H9 (cell line): ENCODE measurements around the gene TMPRSS9. TPM values are rescaled to one million over a fixed set of nuclear protein-coding genes. Genes with fewer than 3 reads are reported as not detected.

Experiments
- DNase-seq: peaks from one replicate; pipeline ENCODE4 v3.0.0-alpha.2; 2017
- H2AFZ ChIP-seq: one replicate; pipeline ENCODE4 v1.6.1; 2013; ENCODE audit warnings: mild to moderate bottlenecking, low read length, control low read depth, moderate library complexity
- H2AK5ac ChIP-seq: 2 replicates; pipeline ENCODE4 v1.6.1; 2013; ENCODE audit warnings: low read length, control low read depth, mixed read lengths; ENCODE audit not compliant: insufficient read length
- H2BK120ac ChIP-seq: one replicate; pipeline ENCODE4 v1.6.1; 2013; ENCODE audit warnings: low read depth, mild to moderate bottlenecking, low read length, control low read depth, inconsistent platforms; ENCODE audit not compliant: poor library complexity, severe bottlenecking
- H2BK12ac ChIP-seq: 2 replicates; pipeline ENCODE4 v1.6.1; 2013; ENCODE audit warnings: low read length, control low read depth, mixed read lengths, low read depth; ENCODE audit not compliant: insufficient read length
- H2BK15ac ChIP-seq: 2 replicates; pipeline ENCODE4 v1.6.1; 2013; ENCODE audit warnings: low read depth, low read length, control low read depth
- H2BK20ac ChIP-seq: one replicate; pipeline ENCODE4 v1.6.1; 2013; ENCODE audit warnings: low read depth, mild to moderate bottlenecking, low read length, control low read depth, inconsistent platforms; ENCODE audit not compliant: poor library complexity, severe bottlenecking
- H2BK5ac ChIP-seq: 2 replicates; pipeline ENCODE4 v1.6.1; 2013; ENCODE audit warnings: low read length, control low read depth, mixed read lengths; ENCODE audit not compliant: insufficient read length
- H3K14ac ChIP-seq: 2 replicates; pipeline ENCODE4 v1.6.1; 2013; ENCODE audit warnings: low read length, control low read depth; ENCODE audit not compliant: insufficient read depth
- H3K18ac ChIP-seq: 2 replicates; pipeline ENCODE4 v1.6.1; 2013; ENCODE audit warnings: low read depth, mild to moderate bottlenecking, mixed read lengths, low read length, control low read depth; ENCODE audit not compliant: insufficient read length
- H3K23ac ChIP-seq: 2 replicates; pipeline ENCODE4 v1.6.1; 2013; ENCODE audit warnings: low read length, control low read depth, mixed read lengths, low read depth; ENCODE audit not compliant: insufficient read length
- H3K23me2 ChIP-seq: 2 replicates; pipeline ENCODE4 v1.6.1; 2013; ENCODE audit warnings: low read depth, mild to moderate bottlenecking, mixed read lengths, low read length, control low read depth; ENCODE audit not compliant: insufficient read length, poor library complexity, severe bottlenecking
- H3K27ac ChIP-seq: 2 replicates; pipeline ENCODE4 v1.5.1; 2013; ENCODE audit warnings: low read length, control low read depth, mixed read lengths, low read depth; ENCODE audit not compliant: insufficient read length
- H3K27me3 ChIP-seq: 2 replicates; pipeline ENCODE4 v1.6.1; 2013; ENCODE audit warnings: low read length, control low read depth, inconsistent platforms; ENCODE audit not compliant: insufficient read depth
- H3K4ac ChIP-seq: 2 replicates; pipeline ENCODE4 v1.6.1; 2013; ENCODE audit warnings: low read depth, mild to moderate bottlenecking, control low read depth, inconsistent platforms, low read length, moderate library complexity
- H3K4me1 ChIP-seq: 2 replicates; pipeline ENCODE4 v1.6.1; 2013; ENCODE audit warnings: low read length, control low read depth, inconsistent platforms; ENCODE audit not compliant: insufficient read depth
- H3K4me2 ChIP-seq: 2 replicates; pipeline ENCODE4 v1.6.1; 2013; ENCODE audit warnings: low read length, control low read depth, mixed read lengths; ENCODE audit not compliant: insufficient read length, insufficient read depth
- H3K56ac ChIP-seq: 2 replicates; pipeline ENCODE4 v1.6.1; 2013; ENCODE audit warnings: low read depth, mild to moderate bottlenecking, mixed read lengths, low read length, control low read depth; ENCODE audit not compliant: insufficient read length
- H3K79me1 ChIP-seq: 2 replicates; pipeline ENCODE4 v1.6.1; 2013; ENCODE audit warnings: low read depth, mild to moderate bottlenecking, moderate library complexity, low read length, control low read depth, inconsistent platforms; ENCODE audit not compliant: insufficient read depth, poor library complexity, severe bottlenecking
- H3K79me2 ChIP-seq: 2 replicates; pipeline ENCODE4 v1.6.1; 2013; ENCODE audit warnings: low read length, control low read depth, inconsistent platforms; ENCODE audit not compliant: insufficient read depth
- H3K9ac ChIP-seq: 2 replicates; pipeline ENCODE4 v1.6.1; 2013; ENCODE audit warnings: low read length, control low read depth, mixed read lengths; ENCODE audit not compliant: insufficient read length; ENCODE audit errors: extremely low read depth
- H3K9me3 ChIP-seq: one replicate; pipeline ENCODE4 v1.6.1; 2013; ENCODE audit warnings: low read depth, low read length, inconsistent platforms; ENCODE audit not compliant: control insufficient read depth
- H3T11ph ChIP-seq: one replicate; pipeline ENCODE4 v1.6.1; 2013; ENCODE audit warnings: mild to moderate bottlenecking, low read length, control low read depth, inconsistent platforms
- H4K20me1 ChIP-seq: one replicate; pipeline ENCODE4 v1.6.1; 2013; ENCODE audit not compliant: control insufficient read depth, insufficient read length, insufficient read depth
- H4K5ac ChIP-seq: 2 replicates; pipeline ENCODE4 v1.6.1; 2013; ENCODE audit warnings: low read depth, mild to moderate bottlenecking, mixed read lengths, low read length, control low read depth; ENCODE audit not compliant: insufficient read length
- H4K8ac ChIP-seq: replicated peaks from 2 replicates; pipeline ENCODE4 v1.6.1; 2013; ENCODE audit warnings: low read length, control low read depth, mixed read lengths, low read depth; ENCODE audit not compliant: insufficient read length
- H4K91ac ChIP-seq: 2 replicates; pipeline ENCODE4 v1.6.1; 2013; ENCODE audit warnings: low read depth, mild to moderate bottlenecking, moderate library complexity, mixed read lengths, low read length, control low read depth; ENCODE audit not compliant: insufficient read length
- H3K27ac Mint-ChIP-seq, 3 experiments: 2 replicates in 2 of 3; 3 replicates in 1 of 3; pipeline ENCODE4 v1.8.0; 2020 to 2021; ENCODE audit warnings: mixed read lengths in 3 of 3, mild to moderate bottlenecking in 1 of 3, moderate library complexity in 1 of 3
- H3K27me3 Mint-ChIP-seq: 2 replicates; pipeline ENCODE4 v1.8.0; 2021; ENCODE audit warnings: low read depth, mild to moderate bottlenecking, moderate library complexity, mixed read lengths
- H3K36me3 Mint-ChIP-seq, 3 experiments: 2 replicates in 2 of 3; 3 replicates in 1 of 3; pipeline ENCODE4 v1.8.0; 2020 to 2021; ENCODE audit warnings: low read depth in 3 of 3, mixed read lengths in 3 of 3; ENCODE audit not compliant: insufficient read depth in 1 of 3
- H3K4me1 Mint-ChIP-seq, 2 experiments: 2 replicates each; pipeline ENCODE4 v1.8.0; 2020; ENCODE audit warnings: mixed read lengths in 2 of 2
- H3K4me3 Mint-ChIP-seq, 2 experiments: 2 replicates in 1 of 2; 3 replicates in 1 of 2; pipeline ENCODE4 v1.8.0; 2020 to 2021; ENCODE audit warnings: mild to moderate bottlenecking in 2 of 2, mixed read lengths in 2 of 2, moderate library complexity in 1 of 2
- H3K9me3 Mint-ChIP-seq, 2 experiments: 2 replicates in 1 of 2; 3 replicates in 1 of 2; pipeline ENCODE4 v1.8.0; 2020; ENCODE audit warnings: mild to moderate bottlenecking in 2 of 2, mixed read lengths in 2 of 2, moderate library complexity in 1 of 2
- WGBS: extraction: QIAGEN DNeasy Blood & Tissue Kit; methylation state at CpG from one replicate; pipeline ENCODE4 v1.1.7; 2013; ENCODE audit warnings: missing lambda C conversion rate, low lambda C conversion rate, mixed read lengths; ENCODE audit not compliant: insufficient read length; ENCODE audit errors: extremely low coverage; 5-methylcytosine and 5-hydroxymethylcytosine counted together
- total RNA-seq: library from RNA; stranded (reverse); gene quantifications from 2 replicates; pipeline ENCODE4 v1.2.1, GENCODE V29; 2021
- TF ChIP-seq, protein P1 (sequence below): fragments of 200-600 bp; sonication (generic); conservative IDR thresholded peaks from 3 replicates; pipeline ENCODE4 v1.8.0; 2021; ENCODE audit warnings: antibody characterized with exemption, mild to moderate bottlenecking

TMPRSS9 gene
- total RNA-seq, 1 experiment from 2014 or later, result 0.24 TPM

- Mint-ChIP-seq H3K9me3 (no peaks in the 10 kb centered on the region), H3K27ac (peak overlapping the region; percentile 71 to 95 (median 92); a peak in 5 of 7 replicates), H3K4me1 (peaks cover 36 to 50% of the 10 kb centered on the region in 2 experiments), H3K4me3 (peak overlapping the region; percentile 98 to 99), H3K36me3 (peaks cover 5 to 24% (median 21%) of the 10 kb centered on the region in 3 experiments), H3K27me3 (peaks cover 1% of the 10 kb centered on the region; the same call in 1 of the 2 replicates)
- Histone ChIP-seq H3K27me3 (no peaks in the 10 kb centered on the region), H3K9me3 (no peaks in the 10 kb centered on the region), H3K14ac (no peak overlapping the region; the same call in 1 of the 2 replicates), H3T11ph (no peak overlapping the region), H4K5ac (no peak overlapping the region), H2BK5ac (no peak overlapping the region), H3K4me1 (peaks cover 5% of the 10 kb centered on the region; the same call in 1 of the 2 replicates), H3K79me2 (peaks cover 5% of the 10 kb centered on the region; the same call in 1 of the 2 replicates), H4K8ac (no peak overlapping the region), H4K20me1 (peaks cover 5% of the 10 kb centered on the region), H3K56ac (no peak overlapping the region), H3K4me2 (peak overlapping the region; percentile 90), H3K23ac (no peak overlapping the region), H3K79me1 (no peaks in the 10 kb centered on the region), H3K4ac (no peak overlapping the region), H2AFZ (no peak overlapping the region), H2BK12ac (peak overlapping the region; percentile 41), H2AK5ac (no peak overlapping the region), H2BK15ac (no peak overlapping the region), H3K18ac (no peak overlapping the region), H2BK20ac (no peak overlapping the region), H3K23me2 (peaks cover 9% of the 10 kb centered on the region), H3K9ac (peak overlapping the region; percentile 53), H4K91ac (no peak overlapping the region), H2BK120ac (no peak overlapping the region), H3K27ac (no peak overlapping the region)
- DNase-seq, result no peak
- TF ChIP-seq, protein P1, sequence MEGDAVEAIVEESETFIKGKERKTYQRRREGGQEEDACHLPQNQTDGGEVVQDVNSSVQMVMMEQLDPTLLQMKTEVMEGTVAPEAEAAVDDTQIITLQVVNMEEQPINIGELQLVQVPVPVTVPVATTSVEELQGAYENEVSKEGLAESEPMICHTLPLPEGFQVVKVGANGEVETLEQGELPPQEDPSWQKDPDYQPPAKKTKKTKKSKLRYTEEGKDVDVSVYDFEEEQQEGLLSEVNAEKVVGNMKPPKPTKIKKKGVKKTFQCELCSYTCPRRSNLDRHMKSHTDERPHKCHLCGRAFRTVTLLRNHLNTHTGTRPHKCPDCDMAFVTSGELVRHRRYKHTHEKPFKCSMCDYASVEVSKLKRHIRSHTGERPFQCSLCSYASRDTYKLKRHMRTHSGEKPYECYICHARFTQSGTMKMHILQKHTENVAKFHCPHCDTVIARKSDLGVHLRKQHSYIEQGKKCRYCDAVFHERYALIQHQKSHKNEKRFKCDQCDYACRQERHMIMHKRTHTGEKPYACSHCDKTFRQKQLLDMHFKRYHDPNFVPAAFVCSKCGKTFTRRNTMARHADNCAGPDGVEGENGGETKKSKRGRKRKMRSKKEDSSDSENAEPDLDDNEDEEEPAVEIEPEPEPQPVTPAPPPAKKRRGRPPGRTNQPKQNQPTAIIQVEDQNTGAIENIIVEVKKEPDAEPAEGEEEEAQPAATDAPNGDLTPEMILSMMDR, result no peak
- no CpG with 5 or more reads among the region's 13 CpGs for WGBS
Measured at GRCh38 chr19:2329501-2329916, 30.6 kb upstream of the TMPRSS9 start.
